GM21381 (cell line): Measurements from ENCODE around the gene ZNF180.
"Not testable (repeated sequence)": the region's sequence is repeated elsewhere in the genome, so short reads cannot be mapped to it uniquely, and the experiment has no call there.

Experiments used
- ATAC-seq: cut with Tn5 transposase; IDR thresholded peaks from one replicate; pipeline ENCODE4 v1.9.1; 2021; ENCODE audit warnings: mild to moderate bottlenecking, moderate library complexity; ENCODE audit not compliant: unreplicated experiment

ZNF180 gene

DNA sequence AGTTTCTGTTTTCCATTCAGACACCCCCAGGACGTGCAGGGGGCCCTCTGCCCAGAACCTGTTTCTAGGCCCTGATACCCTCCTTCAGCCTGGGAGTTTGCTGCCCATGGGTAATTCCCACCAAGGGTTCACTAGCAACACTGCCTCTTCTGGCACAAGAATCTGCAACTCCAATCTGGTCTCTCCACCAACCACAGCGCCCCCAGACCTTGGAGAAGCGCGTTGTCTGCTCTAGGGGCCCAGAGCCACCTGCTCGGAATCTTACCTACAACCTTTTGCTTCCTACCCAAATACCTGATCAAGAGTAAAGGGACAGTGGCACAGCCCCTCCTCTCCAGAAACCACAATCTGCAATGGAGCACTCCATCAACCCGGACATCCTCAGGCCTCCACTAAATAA, 763 bp downstream of the ZNF180 start:
- no peak for ATAC-seq

DNA sequence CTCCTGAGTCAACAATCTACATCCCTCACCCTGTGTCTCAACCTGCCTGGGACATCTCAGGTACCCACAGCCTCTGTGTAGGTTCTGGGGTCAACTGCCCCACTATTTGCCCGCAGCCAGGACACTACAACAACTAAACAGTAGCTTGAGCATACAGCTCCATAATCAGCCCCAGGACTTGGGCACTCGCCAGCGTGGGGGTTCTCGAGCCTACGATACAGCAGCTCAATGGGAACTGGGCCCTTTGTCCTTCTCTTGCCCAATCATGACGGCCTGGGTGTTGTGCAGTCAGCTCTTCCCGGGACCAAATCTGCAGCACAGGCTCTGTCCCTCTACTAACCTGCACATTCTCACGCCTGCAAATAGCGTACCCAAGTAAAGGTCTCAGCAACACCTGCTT, 1.3 kb downstream of the ZNF180 start:
- ATAC-seq, result no peak

DNA sequence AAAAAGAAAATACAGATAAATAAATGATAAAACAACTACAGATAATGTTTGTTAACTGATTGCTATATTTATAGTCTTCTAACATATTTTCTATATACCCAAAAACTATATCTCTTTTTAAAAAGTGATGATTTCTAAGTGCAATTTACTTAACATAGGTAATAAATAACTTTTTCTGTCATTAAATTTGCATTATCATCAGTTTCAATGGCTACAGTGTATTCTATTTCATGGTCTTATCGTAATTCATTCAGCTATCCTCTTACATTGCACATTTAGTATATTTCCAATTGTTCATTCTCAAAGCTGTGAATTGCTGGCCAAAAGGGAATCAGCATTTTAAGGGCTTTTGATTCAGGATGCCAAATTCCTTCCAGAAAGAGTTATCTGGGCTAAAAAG, 3.6 kb downstream of the ZNF180 start:
- no peak for ATAC-seq

DNA sequence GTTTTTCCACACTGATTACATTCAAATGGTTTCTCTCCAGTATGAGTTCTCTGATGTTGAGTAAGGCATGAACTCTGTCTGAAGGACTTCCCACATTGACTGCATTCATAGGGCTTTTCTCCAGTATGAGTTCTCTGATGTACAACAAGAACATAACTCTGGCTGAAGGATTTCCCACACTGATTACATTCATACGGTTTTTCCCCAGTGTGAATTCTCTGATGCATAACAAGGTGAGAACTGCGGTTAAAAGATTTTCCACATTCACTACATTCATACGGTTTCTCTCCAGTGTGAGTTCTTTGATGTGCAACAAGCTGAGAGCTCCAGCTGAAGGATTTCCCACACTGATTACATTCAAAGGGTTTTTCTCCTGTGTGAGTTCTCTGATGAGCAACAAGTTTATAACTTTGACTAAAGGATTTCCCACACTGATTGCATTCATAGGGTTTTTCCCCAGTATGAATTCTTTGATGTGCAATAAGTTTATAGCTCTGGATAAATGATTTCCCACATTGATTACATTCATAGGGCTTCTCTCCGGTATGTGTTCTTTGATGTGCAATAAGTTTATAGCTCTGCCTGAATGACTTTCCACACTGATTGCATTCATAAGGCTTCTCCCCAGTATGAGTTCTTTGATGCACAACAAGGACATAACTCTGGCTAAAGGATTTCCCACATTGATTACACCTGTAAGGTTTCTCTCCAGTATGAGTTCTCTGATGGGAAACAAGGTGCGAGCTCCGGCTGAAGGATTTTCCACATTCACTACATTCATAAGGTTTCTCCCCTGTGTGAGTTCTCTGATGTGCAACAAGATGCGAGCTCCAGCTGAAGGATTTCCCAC, 23.5 kb downstream of the ZNF180 start:
- ATAC-seq, result no peak

DNA sequence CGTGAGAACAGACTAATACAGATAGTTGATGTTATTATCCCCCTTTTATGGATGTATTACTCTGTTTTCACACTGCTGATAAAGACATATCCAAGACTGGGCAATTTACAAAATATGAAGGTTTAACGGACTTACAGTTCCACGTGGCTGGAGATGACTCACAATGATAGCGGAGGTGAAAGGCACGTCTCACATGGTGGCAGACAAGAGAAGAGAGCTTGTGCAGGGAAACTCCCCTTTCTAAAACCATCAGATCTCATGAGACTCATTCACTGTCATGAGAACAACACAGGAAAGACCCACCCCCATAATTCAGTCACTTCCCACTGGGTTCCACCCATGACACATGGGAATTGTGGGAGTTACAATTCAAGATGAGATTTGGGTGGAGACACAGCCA, 31.6 kb downstream of the ZNF180 start:
- ATAC-seq, result not testable (repeated sequence)

DNA sequence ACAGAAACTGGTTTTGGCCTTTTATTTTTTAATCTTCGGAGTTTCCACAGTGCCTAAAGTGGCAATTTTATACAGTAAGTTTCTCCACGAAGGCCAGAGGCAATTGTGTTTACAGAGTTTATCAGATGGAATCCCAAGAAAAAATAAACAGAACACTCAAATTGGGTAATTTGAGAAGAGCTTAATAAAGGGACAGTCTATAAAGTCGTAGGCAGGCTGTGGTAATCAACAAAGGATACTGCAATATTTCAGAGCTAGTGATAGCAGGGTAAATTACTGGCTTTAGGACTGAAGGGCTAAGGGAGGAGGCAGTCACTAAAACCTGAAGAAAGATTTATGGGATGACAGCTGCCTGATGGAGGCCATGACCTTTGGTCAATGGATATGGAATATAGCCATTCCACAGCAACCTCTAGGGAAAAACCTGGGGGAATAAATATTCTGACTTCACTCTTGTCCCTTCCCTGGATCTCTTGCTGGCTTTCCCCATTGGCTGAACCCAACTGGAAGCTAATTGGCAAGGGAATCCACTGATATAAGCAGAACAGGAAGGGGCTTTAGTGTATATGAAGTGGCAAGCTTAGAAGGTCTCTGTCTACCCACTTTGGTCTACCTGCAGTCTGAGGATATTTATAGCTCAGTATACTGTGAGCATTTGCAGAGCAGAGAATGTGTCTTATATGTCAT, 37.6 kb downstream of the ZNF180 start:
- ATAC-seq, result not testable (repeated sequence)

DNA sequence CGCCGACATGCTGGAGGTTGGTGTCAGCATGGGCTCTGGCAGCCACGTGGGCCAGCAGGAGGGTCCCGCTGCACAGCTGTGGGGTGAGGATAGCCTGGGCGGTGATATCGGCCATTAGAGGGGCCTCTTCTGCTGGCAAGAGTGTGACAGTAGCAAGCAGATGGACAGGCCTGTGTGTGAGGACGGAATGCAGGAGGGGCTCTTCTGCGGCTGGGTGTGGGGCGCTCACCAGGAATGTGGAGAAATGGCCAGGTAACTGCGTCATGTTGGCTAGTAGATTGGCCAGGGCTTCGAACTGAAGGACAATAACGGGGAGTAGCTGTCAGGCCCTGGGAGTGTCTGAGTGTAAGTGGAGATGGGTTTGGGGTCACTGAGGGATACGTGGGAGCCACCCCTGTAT, 44.3 kb downstream of the ZNF180 start:
- not testable (repeated sequence) for ATAC-seq

DNA sequence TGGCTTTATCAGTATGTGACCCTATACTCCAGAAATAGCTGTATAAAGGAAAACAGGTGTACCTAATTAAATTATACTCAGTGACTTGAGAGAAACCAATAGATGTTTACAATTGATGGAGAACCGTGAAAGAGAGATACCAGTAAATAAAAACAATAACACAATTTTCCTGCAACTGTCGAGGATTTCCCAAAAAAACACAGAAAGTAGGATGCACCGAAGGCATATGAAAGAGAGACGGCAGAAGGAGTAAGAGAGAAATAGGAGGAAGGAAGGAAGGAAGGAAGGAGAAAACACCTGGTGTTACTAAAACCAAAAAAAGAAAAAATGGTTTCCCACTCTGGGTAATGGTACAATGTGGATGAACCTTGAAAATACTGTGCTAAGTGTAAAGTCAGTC, 45.2 kb downstream of the ZNF180 start:
- no peak for ATAC-seq

DNA sequence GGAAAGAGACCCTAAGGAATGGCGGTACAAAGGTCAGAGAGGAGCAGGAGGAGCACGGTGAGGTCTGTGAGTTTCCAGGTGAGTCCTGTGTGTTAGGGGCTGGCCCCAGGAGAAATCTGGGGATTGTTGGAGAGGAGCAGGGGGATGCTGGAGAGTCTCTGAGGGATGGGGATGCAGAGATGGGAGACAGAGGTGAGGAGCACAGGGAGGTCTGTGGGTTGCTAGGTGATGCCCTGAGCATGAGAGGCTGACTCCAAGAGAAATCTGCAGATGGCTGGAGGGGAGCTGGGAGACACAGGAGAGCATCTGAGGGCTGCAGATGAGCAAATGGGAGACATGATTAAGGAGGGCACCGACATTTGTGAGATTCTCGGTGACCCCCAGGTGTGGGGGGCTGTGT, 48.0 kb downstream of the ZNF180 start:
- no peak for ATAC-seq

DNA sequence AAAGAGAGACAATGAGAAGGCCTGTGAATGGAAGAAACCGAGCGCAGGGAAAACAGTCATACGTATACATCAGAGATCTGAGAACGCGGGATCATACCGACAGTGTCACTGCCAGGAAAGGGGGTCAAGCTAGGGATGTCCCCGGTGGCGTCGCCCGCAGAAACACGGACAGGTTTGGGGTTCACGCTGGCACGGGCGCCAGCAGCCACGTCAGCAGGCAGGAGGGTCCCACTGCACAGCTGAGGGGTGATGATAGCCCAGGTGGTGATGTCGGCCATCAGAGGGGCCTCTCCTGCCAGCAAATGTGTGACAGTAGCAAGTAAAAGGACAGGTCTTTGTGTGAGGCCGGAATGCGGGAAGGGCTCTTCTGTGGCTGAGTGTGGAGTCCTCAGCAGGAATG, 48.6 kb downstream of the ZNF180 start:
- ATAC-seq, result no peak

DNA sequence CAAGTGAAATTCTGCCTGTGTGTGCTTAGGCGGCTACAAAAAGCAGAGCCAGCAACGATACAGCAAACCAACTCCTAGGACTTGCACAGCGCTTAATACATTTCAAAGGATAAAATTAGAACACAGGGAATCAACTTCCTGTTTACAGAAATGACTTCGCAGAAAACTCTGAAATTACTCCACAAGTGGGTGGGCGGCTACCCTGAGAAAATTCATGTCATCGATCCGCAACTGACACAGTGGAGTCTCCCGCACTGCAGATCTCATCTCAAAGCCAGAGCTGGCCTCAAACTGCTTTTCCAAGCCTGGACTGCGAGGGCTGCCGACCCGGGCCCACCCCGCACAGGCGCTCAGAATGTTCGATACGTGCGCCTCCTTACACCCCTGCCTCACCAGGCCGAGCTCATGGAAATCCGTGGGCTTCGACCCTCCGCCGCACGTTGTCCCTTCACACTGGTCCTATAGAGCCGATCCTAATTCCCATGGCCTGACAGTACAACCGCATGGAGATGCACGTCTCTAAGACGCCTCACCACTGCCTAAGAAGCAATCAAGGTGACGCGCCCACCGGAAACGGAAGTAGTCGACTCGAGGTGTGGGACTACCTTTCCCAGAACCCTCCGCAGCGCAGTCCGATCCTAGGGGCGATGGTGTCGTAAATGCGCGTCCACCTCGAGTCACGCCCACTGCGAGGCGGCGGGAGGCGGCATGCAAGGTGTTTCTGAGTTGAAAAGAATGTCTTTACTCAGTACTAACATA, 52.2 kb downstream of the ZNF180 start, which contains the start of gene ZNF229:
Gene ZNF229 (minus strand): TSS at position 557 of the 759 bp plus-strand sequence. CDS start 5,625 bp downstream, outside the sequence.
- no peak for ATAC-seq

DNA sequence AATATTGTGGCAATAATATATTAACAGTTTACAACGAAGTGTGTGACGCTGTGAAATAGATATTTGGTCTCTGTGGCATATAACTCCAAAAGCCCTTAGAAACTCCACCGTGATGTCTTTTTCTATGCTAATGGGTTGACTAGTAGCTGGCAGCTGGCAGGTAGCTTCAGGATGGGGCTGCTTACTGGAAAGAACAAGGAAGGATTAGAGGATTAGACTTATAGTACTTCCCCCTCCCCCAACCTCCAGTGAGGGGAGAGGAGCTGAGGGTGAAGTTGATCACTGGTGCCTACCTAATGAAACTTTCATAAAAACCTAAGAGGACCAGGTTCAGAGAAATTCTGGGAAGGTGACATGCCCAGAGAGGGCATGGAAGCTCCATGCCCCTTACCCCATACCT, 61.9 kb downstream of the ZNF180 start:
- ATAC-seq, result no peak

DNA sequence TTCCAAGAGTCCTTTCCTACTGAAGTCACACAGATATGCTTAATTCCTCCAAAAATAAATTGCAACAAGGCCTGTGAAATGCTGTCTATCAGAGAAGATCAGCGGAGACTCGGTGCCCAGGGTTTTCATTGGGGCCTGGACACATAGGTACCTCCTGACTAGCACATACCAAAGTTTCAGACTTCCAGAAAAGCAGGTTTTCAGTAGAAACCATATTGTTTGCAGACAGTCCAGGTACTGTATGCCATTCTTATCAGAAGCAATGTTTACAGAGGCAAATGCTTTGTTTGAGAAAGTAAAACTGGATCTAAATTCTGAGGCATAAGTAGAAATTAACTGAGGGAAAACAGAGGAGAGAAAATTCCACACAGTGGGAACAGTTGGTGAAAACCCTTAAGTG, 64.9 kb downstream of the ZNF180 start:
- ATAC-seq, result no peak

DNA sequence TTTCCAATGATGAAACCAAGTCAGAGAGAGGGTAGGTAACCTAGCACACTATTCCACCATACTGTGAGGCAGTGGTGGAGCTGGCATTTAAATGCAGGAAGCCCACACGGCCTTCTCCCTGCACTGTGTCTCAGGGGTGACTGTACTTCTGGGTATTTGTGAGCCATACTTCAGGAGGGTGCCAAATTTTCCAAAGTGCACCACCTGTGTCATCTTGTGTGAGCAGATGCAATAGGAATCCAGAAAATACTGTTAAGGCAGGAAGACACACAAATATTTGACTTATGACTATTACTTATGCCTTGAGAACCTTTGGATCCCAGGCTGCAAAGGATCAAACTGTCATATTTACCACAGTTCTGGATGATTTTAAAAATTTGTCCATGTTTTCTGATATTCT, 69.4 kb downstream of the ZNF180 start:
- no peak for ATAC-seq
